GM23338 (cell line): ENCODE measurements around the gene KIF17. TPM values are rescaled to one million over a fixed set of nuclear protein-coding genes. Genes with fewer than 3 reads are reported as not detected.

ENCODE experiments used
- ATAC-seq: fragments of 200-7000 bp; cut with Tn5 transposase; 3 replicates; pipeline ENCODE4 v1.9.1; 2020
- DNase-seq: peaks from one replicate; pipeline ENCODE4 v3.0.0-alpha.2; 2015; ENCODE audit warnings: low spot score
- H2AFZ ChIP-seq: fragments of 200-600 bp; sonication (generic); 2 replicates; pipeline ENCODE4 v1.8.0; 2016; ENCODE audit warnings: antibody characterized with exemption, mild to moderate bottlenecking, moderate library complexity
- H3F3A ChIP-seq: fragments of 200-600 bp; sonication (generic); replicated peaks from 2 replicates; pipeline ENCODE4 v1.8.0; 2017; ENCODE audit warnings: antibody characterized with exemption, mixed run types, low read depth
- H3K27ac ChIP-seq: fragments of 200-600 bp; sonication (generic); 2 replicates; pipeline ENCODE4 v1.6.1; 2016; ENCODE audit warnings: low read depth
- H3K27me3 ChIP-seq: fragments of 200-600 bp; sonication (generic); 2 replicates; pipeline ENCODE4 v1.8.0; 2016; ENCODE audit warnings: mild to moderate bottlenecking, mixed run types, moderate library complexity; ENCODE audit not compliant: insufficient read depth
- H3K36me3 ChIP-seq: fragments of 200-600 bp; sonication (generic); 2 replicates; pipeline ENCODE4 v1.8.0; 2016; ENCODE audit warnings: mild to moderate bottlenecking; ENCODE audit not compliant: insufficient read depth
- H3K4me1 ChIP-seq: fragments of 200-600 bp; sonication (generic); 2 replicates; pipeline ENCODE4 v1.8.0; 2016; ENCODE audit warnings: mild to moderate bottlenecking, moderate library complexity; ENCODE audit not compliant: insufficient read depth
- H3K4me2 ChIP-seq: fragments of 200-600 bp; sonication (generic); 2 replicates; pipeline ENCODE4 v1.7.1; 2017; ENCODE audit warnings: mixed run types
- H3K4me3 ChIP-seq: fragments of 200-600 bp; sonication (generic); 2 replicates; pipeline ENCODE4 v1.6.1; 2016; ENCODE audit warnings: mixed run types
- H3K79me2 ChIP-seq: fragments of 200-600 bp; sonication (generic); replicated peaks from 2 replicates; pipeline ENCODE4 v1.8.0; 2017; ENCODE audit warnings: mild to moderate bottlenecking; ENCODE audit not compliant: insufficient read depth
- H3K9me2 ChIP-seq: fragments of 200-600 bp; sonication (generic); 2 replicates; pipeline ENCODE4 v1.8.0; 2017; ENCODE audit not compliant: insufficient read depth
- H4K20me1 ChIP-seq: fragments of 200-600 bp; sonication (generic); replicated peaks from 2 replicates; pipeline ENCODE4 v1.8.0; 2017; ENCODE audit warnings: mild to moderate bottlenecking; ENCODE audit not compliant: insufficient read depth
- H3K27ac Mint-ChIP-seq: 2 replicates; pipeline ENCODE4 v1.8.0; 2020; ENCODE audit warnings: inconsistent platforms, mild to moderate bottlenecking, moderate library complexity, mixed read lengths
- H3K27me3 Mint-ChIP-seq: 3 replicates; pipeline ENCODE4 v1.8.0; 2022; ENCODE audit warnings: low read depth, mild to moderate bottlenecking, moderate library complexity, mixed read lengths, inconsistent platforms; ENCODE audit not compliant: insufficient read depth, poor library complexity
- H3K36me3 Mint-ChIP-seq: 3 replicates; pipeline ENCODE4 v1.8.0; 2021; ENCODE audit warnings: low read depth, mild to moderate bottlenecking, inconsistent platforms, moderate library complexity, mixed read lengths
- H3K4me1 Mint-ChIP-seq: 3 replicates; pipeline ENCODE4 v1.8.0; 2020; ENCODE audit warnings: mild to moderate bottlenecking, inconsistent platforms, mixed read lengths
- H3K4me3 Mint-ChIP-seq: 3 replicates; pipeline ENCODE4 v1.8.0; 2021; ENCODE audit warnings: moderate library complexity, mild to moderate bottlenecking, inconsistent platforms, mixed read lengths
- H3K9me3 Mint-ChIP-seq: 3 replicates; pipeline ENCODE4 v1.8.0; 2020; ENCODE audit warnings: moderate library complexity, mild to moderate bottlenecking, inconsistent platforms, mixed read lengths
- CREB1 ChIP-seq: fragments of 250-450 bp; sonication (Bioruptor Pico); IDR thresholded peaks from 2 replicates; pipeline ENCODE4 v1.5.0; 2020; ENCODE audit warnings: low read depth, mild to moderate bottlenecking, moderate library complexity
- CTCF ChIP-seq, 2 experiments: fragments of 200-600 bp in 1 of 2; sonication (generic) in 1 of 2; conservative IDR thresholded peaks; 2 replicates each; pipeline versions ENCODE4 v1.5.1 to v1.6.1; 2016 to 2017; ENCODE audit warnings: antibody characterized with exemption in 2 of 2, low read depth in 2 of 2, mild to moderate bottlenecking in 2 of 2, moderate library complexity in 1 of 2
- EZH2 ChIP-seq: fragments of 200-600 bp; sonication (generic); IDR thresholded peaks from one replicate; pipeline ENCODE4 v1.8.0; 2017; ENCODE audit warnings: antibody characterized with exemption, mild to moderate bottlenecking, low read depth; ENCODE audit not compliant: unreplicated experiment
- EZH2phosphoT487 ChIP-seq: fragments of 200-600 bp; sonication (generic); IDR thresholded peaks from one replicate; pipeline ENCODE4 v1.8.1; 2018; ENCODE audit warnings: antibody characterized with exemption; ENCODE audit not compliant: unreplicated experiment
- JUNB ChIP-seq: IDR thresholded peaks from one replicate; pipeline ENCODE4 v1.6.1; 2016; ENCODE audit warnings: antibody characterized with exemption; ENCODE audit not compliant: unreplicated experiment
- NANOG ChIP-seq: IDR thresholded peaks from 2 replicates; pipeline ENCODE4 v1.6.1; 2016; ENCODE audit warnings: antibody characterized with exemption, borderline replicate concordance
- POLR2AphosphoS5 ChIP-seq: IDR thresholded peaks from 2 replicates; pipeline ENCODE4 v1.6.1; 2016; ENCODE audit warnings: antibody characterized with exemption, low read depth
- STAT1 ChIP-seq: IDR thresholded peaks from one replicate; pipeline ENCODE4 v1.6.1; 2016; ENCODE audit warnings: antibody characterized with exemption; ENCODE audit not compliant: unreplicated experiment
- ZNF114 ChIP-seq: fragments of 250-450 bp; sonication (Bioruptor Pico); IDR thresholded peaks from 2 replicates; pipeline ENCODE4 v1.5.0; 2020; ENCODE audit warnings: mild to moderate bottlenecking, moderate library complexity
- ZNF331 ChIP-seq: fragments of 250-450 bp; sonication (Bioruptor Pico); IDR thresholded peaks from 2 replicates; pipeline ENCODE4 v1.5.0; 2020; ENCODE audit warnings: low read depth, mild to moderate bottlenecking, moderate library complexity
- ZNF462 ChIP-seq: fragments of 250-450 bp; sonication (Bioruptor Pico); IDR thresholded peaks from 2 replicates; pipeline ENCODE4 v1.5.0; 2020; ENCODE audit warnings: mild to moderate bottlenecking, moderate library complexity
- polyA plus RNA-seq: library from polyadenylated mRNA; unstranded; fragments of >200 nt; fragmentation: Nextera tagmentation; extraction: Ambion mirVana; gene quantifications from 2 replicates; pipeline ENCODE4 v1.2.1, GENCODE V29; 2016
- total RNA-seq: library from RNA; depleted of rRNA; stranded (reverse); fragments of >200 nt; shearing (Covaris generic); gene quantifications from 2 replicates; pipeline ENCODE4 v1.2.3, GENCODE V29; 2014
- TF ChIP-seq, protein P1 (sequence below): IDR thresholded peaks from 2 replicates; pipeline ENCODE4 v1.6.1; 2016; ENCODE audit warnings: antibody characterized with exemption
- TF ChIP-seq, protein P2 (sequence below): IDR thresholded peaks from one replicate; pipeline ENCODE4 v1.6.1; 2018; ENCODE audit warnings: antibody characterized with exemption; ENCODE audit not compliant: unreplicated experiment

The KIF17 gene
- total and polyA plus RNA-seq, 2 experiments from 2014 or later = 5.9 to 18.6 TPM

- no peak for ATAC-seq
- no peak overlapping the region for H3K4me3 Mint-ChIP-seq
- H2AFZ ChIP-seq = no peak overlapping the region
- H3K9me2 ChIP-seq = no peaks in the 10 kb centered on the region
- H3K27me3 ChIP-seq = no peaks in the 10 kb centered on the region
- H4K20me1 ChIP-seq = no peaks in the 10 kb centered on the region; the same call in 1 of the 2 replicates
- no peak for TF ChIP-seq ZNF331 (CRISPR knock-in tag)
- no peak for TF ChIP-seq ZNF462 (CRISPR knock-in tag)
- no peak for TF ChIP-seq EZH2phosphoT487
- TF ChIP-seq CREB1 = no peak
- TF ChIP-seq NANOG = no peak
- TF ChIP-seq, protein P1, sequence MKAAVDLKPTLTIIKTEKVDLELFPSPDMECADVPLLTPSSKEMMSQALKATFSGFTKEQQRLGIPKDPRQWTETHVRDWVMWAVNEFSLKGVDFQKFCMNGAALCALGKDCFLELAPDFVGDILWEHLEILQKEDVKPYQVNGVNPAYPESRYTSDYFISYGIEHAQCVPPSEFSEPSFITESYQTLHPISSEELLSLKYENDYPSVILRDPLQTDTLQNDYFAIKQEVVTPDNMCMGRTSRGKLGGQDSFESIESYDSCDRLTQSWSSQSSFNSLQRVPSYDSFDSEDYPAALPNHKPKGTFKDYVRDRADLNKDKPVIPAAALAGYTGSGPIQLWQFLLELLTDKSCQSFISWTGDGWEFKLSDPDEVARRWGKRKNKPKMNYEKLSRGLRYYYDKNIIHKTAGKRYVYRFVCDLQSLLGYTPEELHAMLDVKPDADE = no peak
- no peak for TF ChIP-seq EZH2
- no peak for TF ChIP-seq STAT1
- no peak for TF ChIP-seq JUNB
- TF ChIP-seq, protein P2, sequence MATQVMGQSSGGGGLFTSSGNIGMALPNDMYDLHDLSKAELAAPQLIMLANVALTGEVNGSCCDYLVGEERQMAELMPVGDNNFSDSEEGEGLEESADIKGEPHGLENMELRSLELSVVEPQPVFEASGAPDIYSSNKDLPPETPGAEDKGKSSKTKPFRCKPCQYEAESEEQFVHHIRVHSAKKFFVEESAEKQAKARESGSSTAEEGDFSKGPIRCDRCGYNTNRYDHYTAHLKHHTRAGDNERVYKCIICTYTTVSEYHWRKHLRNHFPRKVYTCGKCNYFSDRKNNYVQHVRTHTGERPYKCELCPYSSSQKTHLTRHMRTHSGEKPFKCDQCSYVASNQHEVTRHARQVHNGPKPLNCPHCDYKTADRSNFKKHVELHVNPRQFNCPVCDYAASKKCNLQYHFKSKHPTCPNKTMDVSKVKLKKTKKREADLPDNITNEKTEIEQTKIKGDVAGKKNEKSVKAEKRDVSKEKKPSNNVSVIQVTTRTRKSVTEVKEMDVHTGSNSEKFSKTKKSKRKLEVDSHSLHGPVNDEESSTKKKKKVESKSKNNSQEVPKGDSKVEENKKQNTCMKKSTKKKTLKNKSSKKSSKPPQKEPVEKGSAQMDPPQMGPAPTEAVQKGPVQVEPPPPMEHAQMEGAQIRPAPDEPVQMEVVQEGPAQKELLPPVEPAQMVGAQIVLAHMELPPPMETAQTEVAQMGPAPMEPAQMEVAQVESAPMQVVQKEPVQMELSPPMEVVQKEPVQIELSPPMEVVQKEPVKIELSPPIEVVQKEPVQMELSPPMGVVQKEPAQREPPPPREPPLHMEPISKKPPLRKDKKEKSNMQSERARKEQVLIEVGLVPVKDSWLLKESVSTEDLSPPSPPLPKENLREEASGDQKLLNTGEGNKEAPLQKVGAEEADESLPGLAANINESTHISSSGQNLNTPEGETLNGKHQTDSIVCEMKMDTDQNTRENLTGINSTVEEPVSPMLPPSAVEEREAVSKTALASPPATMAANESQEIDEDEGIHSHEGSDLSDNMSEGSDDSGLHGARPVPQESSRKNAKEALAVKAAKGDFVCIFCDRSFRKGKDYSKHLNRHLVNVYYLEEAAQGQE = no peak
- no peak for TF ChIP-seq CTCF (conservative IDR thresholded peaks at IDR 0.05; ENCODE audit: low read depth in 2 of 2)
- no peak for TF ChIP-seq ZNF114 (CRISPR knock-in tag)
- no peak for TF ChIP-seq POLR2AphosphoS5
- no peak overlapping the region for H3K27ac ChIP-seq
- no peaks in the 10 kb centered on the region for H3K36me3 ChIP-seq
- peaks cover 3% of the 10 kb centered on the region for H3K27me3 Mint-ChIP-seq
- peaks cover 6% of the 10 kb centered on the region; the same call in 1 of the 2 replicates for H3K4me1 ChIP-seq
- H3K4me2 ChIP-seq = no peak overlapping the region
- H3K79me2 ChIP-seq = no peaks in the 10 kb centered on the region
- H3K9me3 Mint-ChIP-seq = peaks cover 2% of the 10 kb centered on the region; the same call in 1 of the 3 replicates
- H3K4me1 Mint-ChIP-seq = peaks cover 4% of the 10 kb centered on the region; the same call in 2 of the 3 replicates
- 0 out of 2 replicates have a peak, but pooled peaks cover 2% of the 10 kb centered on the region for H3F3A ChIP-seq
- no peak overlapping the region for H3K4me3 ChIP-seq
- DNase-seq = no peak
- H3K27ac Mint-ChIP-seq = no peak overlapping the region
- peaks cover 6% of the 10 kb centered on the region; the same call in 2 of the 3 replicates for H3K36me3 Mint-ChIP-seq
These were observed 16.4 kb downstream of the KIF17 start for GRCh38 chr1:20701446-20701845.
